Activated T-cell treated with anti-CD3 and anti-CD28 coated beads, Interleukin-2, amount 50 U/mL, for 48 hours (primary cell): ENCODE measurements around the gene TAS2R41.
"Not testable (repeated sequence)": the region's sequence is repeated elsewhere in the genome, so short reads cannot be mapped to it uniquely, and the experiment has no call there.

Experiments used
- DNase-seq, 2 experiments: peaks; one replicate each; pipeline ENCODE4 v3.0.0-alpha.2; 2020

Gene TAS2R41

DNA sequence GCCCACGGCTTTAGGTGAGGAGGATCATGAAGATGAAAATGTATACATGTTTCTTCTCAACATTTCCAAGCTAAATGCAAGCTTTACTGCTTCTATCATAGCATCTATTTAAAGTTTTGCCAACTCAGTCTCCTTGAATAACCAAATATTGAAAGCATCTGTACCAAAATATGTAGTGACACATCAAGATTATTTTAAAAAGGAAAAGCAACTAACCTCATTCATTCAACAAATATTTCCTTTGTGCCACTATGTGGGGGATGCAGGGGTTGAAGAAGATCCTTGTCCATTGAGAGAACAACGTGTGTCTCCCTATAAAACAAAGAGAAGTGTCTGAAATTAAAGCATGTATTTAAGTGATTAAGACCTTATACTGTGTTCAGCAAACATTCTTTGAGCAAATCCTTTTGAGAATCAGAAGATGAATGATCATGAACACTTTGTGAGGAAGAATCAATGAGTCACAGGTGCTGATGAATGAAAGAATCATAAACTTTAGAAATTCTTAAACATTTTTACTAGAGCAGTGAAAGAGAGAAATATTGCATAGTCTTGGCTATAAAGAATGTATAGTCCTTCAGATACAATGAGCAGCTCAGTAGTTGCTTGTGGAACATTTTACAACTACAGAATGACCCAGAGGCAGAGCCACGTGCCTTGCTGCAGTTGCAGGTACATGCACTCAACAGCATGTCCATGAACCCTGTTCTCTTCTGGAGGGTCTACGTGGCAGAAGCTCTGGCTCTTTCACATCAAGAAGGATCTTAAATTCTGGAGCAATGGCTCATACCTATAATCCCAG is 20.5 kb upstream of the TAS2R41 start:
- DNase-seq = no peak

DNA sequence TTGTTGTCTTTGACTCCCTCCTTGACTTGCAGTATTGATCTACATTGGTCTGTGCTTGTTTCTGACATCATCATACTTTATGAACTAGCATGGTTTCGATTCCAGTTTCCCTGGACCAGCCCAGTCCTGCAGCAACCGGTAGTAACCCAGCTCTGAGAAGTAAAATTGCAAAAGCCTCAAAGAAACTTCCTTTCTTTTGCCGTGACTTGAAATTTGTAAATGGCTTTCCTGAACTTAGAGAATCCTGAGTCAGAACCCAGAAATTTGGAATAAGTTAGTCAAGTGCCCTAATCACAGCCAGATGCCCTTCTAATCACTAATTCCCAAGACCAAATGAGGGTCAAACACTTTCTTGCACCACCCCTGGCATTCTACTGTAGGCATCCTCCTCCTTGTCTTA is 19.4 kb upstream of the TAS2R41 start:
- DNase-seq = no peak

DNA sequence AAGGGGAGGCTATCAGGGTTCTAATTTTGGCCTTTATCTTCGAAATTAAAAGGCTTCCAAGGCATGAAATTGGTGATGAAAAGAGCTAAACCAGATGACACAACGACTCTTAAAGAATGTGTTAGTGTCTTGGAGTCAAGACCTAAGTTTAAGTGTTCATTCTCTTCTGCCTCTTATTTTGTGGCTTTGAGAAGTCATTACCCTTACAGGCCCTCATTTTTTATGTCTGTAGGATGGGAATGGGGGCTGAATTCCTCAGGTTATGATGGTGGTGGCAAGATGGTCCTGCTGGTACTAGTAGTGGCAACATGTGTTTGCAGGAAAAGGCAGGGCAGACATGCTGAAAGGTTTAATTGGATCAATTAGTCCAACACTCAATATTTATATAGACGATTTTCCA is 19.0 kb upstream of the TAS2R41 start:
- no peak for DNase-seq

DNA sequence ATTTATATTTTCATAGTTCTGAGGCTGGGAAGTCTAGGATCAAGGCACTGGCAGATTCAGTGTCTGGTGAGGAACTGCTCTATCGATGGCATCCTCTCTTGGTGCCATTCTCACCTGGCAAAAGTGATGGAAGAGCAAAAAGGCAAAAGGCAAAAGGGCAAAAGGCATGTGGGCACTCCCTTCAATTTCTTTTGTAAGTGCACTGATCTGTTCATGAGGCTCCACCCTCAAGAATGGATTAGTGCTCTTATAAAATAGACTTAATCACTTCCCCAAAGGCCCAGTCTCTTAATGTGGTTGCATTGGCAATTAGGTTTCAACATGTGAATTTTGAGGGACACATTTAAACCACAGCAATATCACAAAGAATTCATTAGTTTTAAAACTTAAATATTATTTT is 18.3 kb upstream of the TAS2R41 start:
- no peak for DNase-seq

DNA sequence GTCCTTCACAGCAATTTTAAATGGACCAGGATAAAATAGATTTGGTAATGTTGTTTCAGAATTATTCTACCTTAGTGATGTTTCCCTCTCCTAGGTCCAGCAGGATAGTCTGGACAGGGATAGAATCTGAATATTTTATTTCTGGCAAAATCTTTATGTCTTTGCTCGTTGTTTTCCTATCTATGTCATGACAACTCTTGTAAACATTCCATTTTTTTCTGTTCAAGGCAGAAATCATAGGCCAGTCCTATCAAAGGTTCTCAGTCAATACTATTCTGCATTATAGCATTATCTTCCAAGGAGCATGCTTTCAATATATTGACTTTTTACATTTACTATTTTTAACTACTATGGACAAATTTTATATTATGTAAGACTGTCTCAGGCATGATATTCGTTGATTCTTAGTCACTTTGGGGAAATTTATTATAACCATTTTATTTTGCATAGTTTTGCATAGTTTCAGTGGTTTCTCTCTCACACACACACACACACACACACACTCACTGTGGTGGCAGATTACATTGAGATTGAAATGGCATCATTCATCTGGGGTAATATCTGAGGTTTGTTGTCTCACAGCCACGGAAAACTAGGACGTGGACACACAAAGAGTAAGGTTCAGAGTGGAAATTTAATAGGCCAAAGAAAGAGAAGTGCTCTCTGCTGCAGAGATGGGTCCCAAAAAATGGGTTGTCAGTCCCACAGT is 17.2 kb upstream of the TAS2R41 start:
- no peak for DNase-seq

DNA sequence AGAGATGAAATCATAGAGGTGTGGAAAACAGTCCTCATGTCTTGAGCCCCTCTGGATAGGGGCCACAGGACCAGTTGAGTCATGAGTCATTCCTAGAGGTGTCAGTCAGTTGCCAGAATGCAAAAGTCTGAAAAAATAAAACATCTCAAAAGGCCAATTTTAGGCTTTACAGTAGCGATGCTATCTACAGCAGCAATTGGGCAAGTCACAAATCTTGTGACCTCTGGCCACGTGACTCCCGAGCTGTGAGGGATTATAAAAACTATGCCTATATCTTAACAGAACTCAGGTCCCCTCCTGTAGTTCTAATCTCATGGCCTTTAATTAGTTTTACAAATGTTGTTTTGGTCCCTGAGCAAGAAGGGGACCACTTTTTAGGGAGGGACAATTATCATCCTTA is 15.6 kb upstream of the TAS2R41 start:
- DNase-seq = no peak

DNA sequence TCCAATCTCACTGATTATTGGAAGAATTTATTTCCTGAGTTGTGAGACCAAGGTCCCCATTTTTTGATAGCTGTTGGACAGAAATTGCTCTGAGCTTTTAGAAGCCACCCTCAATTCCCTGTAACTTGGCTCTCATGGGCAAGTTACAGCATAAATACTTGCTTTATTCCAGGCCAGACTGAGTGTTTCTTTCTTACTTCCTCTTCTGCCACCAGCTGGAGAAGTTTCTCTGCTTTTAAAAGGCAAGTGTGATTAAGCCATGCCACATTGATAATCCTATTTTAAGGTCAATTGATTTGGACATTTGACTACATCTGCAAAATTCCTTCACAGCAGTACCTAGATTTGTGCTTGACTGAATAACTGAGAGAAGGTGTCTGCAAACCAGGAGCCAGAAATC is 14.1 kb upstream of the TAS2R41 start:
- DNase-seq = no peak

DNA sequence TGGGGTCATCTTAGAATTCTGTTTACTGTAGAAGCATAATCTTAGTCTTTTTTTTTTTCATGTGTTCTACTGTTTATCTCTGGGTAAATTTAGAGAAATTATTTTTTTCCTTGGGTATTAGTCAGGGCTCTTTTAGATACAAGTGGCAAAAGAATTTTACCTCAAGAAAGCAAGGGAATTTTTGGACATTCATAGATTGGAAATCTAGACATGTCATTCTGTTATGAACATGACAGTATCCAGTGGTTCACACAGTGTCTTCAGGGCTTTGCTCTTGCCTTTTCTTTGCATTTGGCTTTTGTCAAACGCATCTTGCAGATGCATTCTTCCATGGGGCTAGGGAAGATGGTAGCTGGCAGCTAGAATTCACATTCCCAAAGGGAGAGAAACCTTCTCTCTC is 13.7 kb upstream of the TAS2R41 start:
- DNase-seq = no peak

DNA sequence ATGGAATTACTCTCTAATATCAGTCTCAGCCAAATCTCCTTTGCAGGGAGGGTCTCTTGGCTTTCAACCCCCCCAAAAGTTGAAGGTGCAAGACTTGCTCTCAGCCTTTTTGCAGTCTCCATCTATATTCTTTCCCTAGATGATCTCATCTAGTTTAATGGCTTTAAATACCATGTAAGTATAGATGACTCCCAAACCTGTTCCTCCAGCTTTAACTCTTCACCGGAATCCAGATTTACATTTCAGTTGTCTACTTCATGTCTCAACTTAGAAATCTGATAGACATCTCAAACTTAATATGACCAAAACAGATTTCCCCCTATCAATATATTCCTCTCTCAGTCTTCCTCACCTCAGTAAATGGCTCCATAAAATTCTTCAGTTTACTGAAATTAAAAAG is 9.9 kb upstream of the TAS2R41 start:
- DNase-seq = no peak

DNA sequence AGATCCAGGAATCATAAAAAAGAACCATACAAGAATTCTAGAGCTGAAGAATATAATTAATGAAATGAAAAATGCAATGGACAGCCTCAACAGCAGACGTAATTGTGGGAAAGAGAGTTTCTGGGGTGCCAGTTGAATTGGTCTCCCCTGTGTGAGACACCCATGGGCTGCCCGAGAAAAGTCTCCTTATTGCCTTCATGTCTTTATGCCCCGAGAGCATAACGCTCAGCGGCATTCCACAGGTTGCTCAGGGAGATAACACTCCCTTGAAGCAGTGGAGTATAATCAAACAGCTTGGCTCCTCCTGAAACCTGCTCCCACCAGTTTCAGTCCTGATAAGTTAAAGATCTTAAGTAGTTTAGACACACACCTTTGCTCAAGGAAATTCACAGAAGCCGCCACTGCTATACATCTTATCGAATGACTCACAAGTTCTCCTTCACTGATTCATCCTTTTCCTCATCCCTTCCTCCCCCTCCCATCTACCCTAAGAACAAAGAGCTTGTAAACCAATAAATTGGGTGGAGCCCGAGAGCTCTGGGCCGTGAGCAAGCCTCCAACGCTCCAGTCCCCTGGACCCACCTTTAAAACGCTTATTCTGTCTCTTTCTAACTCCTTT is 5.5 kb upstream of the TAS2R41 start:
- DNase-seq = not testable (repeated sequence)

DNA sequence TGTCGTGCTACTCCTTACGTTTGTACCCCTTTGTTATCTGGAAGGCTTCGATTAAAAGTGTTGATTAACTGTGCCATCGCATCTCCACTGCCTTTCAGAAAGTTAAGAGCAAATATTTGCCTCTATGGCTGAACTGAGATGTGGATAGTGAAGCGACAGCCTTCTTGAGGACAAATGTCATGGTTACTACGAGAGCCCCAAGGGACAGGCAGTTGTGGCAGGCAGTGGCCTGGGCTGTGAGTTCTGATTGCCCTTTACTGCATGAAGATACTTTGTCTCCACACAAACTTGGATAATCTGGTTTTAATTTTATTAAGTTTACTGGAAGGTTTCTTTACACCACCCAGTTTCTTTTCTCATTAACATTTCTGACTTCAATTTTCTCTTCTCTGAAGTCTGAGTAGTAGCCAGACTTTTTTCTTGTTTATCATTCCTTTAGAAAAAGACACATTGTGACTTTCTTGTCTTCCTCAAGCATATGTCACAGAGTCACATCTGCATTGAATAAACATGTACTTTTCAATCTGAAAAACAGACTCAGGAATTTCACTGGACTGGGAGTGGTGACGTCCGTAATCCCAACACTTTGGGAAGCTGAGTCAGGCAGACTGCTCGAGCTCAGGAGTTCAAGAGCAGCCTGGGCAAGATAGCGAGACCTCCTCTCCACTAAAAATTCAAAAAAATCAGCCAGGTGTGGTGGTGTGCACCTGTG is 1.5 kb downstream of the TAS2R41 start:
- no peak for DNase-seq

DNA sequence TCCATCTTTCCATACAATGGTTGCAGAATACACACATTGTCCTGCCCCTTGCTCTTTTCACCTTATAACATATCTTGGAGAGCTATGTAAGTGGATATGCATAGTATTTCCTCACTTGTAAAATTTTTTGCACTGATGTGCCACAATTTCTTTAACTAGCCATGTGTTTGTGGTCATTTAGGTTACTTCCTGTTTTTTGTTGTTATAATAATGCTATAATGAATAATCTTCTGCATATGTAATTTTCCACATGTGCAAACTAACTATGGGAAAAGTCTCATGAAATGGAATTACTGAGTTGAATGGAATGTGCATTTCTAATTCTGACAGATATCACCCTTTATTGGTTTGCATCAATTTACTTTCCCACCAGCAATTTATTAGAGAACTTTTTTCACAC is 2.8 kb downstream of the TAS2R41 start:
- no peak for DNase-seq

DNA sequence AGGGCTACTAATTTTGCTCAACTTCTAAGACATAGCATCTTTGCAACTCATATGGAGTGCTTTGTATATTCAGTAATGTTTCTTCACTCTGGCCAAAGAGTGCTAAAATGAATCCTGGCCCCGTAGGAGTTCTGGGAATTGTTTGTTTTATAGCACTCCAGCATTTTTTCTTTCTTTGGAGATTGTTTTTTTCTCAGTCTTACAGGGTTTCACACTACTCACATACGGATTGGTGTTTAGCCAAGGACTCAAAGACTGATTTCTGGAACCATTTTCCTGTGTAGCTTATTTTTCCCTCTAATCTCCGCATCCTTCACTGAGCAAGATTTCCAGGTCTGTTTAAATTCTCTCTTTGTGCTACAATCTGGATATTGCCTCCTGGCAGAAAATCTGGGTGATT is 6.4 kb downstream of the TAS2R41 start:
- no peak for DNase-seq

DNA sequence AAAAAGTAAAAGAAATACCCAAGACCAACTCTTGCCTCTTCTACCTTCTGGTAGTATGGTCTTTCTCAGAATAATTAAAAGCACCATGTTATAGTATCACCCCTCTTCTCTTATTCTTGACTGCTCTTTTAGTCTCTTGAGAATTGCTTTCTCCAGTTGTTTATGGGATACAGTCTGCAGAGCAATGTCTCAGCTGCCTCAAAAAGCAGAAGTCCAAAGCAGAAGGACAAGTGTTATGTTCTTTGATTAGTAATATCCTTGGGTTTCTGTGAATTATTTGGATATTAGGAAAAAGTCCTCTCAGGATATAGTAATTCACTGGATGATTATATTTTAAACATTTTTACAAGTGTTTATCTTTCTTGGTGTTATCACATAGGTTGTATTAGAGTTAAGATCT is 7.4 kb downstream of the TAS2R41 start:
- no peak for DNase-seq

DNA sequence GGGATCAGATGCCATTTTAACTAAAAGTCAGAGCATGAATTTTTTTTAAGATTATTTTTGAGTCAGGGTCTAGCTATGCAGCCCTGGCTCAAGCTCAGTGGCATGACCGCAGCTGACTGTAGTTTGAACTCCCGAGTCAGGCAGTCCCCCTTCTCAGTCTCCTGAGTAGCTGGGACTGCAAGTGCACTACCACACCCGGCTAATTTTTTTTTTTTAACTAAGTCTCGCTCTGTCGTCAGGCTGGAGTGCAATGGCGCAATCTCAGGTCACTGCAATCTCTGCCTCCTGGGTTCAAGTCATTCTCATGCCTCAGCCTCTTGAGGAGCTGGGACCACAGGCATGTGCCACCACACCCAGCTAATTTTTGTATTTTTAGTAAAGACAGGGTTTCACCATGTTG is 7.8 kb downstream of the TAS2R41 start:
- DNase-seq = no peak

DNA sequence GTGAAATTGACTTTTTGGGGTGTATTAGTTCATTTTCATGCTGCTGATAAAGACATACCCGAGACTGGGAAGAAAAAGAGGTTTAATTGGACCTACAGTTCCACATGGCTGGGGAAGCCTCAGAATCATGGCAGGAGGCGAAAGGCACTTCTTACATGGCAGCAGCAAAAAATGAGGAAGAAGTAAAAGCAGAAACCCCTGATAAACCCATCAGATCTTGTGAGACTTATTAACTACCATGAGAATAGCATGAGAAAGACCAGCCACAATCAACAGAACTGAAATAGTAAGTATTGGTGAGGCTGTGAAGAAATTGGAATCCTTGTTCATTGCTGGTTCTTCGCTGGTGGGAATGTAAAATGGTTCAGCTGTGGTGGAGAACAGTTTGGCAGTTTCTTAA is 8.6 kb downstream of the TAS2R41 start:
- not testable (repeated sequence) for DNase-seq

DNA sequence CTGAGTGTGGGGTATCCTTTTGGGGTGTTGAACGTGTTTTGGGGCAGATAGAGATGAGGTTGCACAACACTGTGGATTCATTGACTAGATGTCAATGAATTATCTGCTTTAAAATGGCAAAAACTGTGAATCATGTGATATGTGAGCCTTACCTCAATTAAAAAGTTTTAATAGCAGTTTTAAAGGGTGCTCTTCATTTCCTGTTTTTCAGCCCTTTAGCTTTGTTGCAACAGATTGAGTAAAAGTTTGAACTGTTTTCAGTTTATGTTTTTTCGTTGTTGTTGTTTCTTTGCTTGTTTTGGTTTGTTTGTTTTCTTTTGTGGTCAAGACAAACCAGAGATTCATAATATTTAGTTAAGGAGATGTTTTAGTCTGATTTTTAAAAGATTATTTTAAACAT is 9.4 kb downstream of the TAS2R41 start:
- DNase-seq = no peak

DNA sequence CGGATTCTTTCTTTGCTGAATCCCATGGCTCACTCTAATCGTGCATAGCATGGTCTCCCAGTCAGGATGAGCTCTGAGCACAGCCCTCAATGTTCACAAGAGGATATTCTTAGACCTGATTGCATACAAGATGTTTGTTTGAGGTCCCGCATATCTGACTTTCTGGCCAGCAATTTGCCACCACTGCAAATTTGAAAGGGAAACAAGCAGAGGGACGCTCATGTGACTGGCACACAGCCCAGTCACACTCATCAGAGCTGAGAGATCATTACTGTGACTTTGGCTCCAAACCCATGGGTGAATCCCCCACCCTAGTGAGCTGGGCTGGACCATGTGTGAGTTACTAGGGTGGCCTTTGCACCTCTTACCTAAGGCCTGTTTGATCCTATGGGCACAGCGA is 9.9 kb downstream of the TAS2R41 start:
- no peak for DNase-seq

DNA sequence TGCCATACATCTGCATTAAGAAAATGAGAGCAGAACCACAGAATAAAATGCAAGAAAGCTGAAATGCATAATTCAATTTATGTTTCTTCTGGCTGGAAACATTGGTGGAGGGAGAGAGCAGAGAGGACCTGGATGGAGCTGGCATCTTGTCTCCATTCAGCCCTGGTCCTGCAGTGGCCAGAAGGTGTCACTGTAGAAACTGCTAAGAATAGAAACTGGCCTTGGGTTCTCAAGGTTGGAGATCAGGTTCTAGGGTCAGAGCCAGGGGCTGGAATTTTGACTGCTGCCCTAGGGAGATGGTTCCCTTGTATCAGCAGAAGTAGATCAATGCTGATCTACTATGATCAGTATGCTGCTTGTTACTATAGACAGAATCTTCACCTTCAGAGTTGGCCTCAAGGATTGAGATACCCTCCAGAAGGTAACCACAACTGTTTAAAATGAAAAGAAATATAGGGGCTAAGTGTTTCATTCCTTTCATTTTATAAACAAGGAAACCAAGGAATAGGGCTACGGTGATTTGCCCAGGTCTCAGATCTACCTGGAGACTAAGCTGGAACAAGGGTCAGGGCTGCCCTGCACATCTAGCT is 13.1 kb downstream of the TAS2R41 start:
- no peak for DNase-seq

DNA sequence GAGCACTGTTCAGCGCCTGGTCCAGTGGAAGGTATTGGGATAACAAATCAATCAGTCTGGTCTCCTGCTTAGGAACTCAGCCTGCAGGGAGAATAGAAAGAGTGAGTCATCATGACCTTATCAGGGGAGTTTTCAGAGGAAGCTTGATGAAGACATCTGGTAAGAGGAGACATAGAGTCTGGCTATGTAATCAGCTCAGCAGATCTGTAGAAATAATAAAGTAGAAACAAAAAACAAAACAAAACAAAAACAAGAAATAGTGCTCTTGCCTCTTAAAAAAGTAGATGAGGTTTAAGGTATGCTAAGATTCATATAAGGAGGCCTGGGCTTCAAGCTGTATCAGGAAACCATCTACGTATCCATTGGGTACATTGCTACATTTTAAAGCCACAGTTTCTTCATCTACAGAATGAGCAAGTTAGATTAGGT is 14.4 kb downstream of the TAS2R41 start:
- no peak for DNase-seq

DNA sequence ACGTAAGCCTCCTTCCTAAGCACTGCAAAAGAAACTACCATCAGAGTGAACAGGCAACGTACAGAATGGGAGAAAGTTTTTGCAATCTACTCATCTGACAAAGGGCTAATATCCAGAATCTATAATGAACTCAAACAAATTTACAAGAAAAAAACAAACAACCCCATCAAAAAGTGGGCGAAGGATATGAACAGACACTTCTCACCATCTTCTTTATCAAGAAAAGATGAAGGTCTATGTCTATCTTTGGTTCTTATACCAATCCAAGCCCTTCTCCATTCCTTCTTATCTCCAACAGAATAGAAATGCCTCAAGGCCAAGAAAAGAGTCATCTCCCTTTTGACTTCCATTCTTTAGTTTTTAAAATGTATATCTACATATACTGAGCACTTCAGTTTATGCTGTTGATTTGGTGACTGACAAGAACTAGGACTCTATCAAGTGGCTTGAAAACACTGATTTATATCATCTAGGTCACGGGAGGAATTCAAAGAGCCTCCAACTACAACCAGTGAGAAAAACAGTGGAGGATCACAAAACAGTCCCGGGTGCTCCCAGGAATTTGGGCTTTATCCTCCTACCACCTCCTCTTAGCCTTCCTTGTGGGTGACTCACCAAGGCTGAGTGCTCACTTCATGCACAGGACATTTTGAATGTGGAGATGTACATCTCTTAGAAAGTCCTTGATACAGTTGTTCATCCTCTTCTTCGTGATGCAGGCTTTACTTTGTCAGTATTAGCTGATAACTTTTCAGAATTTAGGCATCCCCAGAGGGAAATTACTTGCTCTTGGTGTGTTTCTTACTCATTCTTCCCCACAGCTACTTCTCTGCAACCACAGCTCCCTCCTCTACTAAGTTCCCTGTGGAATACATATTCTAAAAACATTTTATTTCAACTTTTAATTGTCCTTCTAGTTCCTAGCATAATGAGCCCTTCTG is 15.4 kb downstream of the TAS2R41 start:
- DNase-seq = no peak

DNA sequence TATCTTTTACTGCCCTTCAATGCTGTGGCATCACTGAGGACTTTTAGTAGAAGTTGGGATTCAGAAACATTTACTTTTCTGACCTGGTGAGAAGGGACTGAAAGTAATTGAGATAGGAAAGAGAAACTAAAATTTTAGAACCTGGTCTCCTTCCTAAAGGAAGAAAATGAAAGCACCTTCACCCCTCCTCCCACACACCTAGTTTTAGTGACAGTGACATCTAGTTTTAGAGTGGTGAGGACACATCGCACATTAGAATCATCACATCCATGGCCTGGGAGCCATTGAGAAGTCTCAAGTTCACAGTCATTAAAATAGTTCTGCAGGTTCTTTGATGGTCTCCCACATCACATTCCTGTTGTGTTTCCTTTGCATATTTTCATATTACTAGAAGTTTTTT is 16.1 kb downstream of the TAS2R41 start:
- DNase-seq = no peak
